ENCODE measurements around the gene CAMK2A.
A peak's percentile ranks its signal among the peaks of the same experiment; 100 is the strongest.
"Not testable (repeated sequence)": the region's sequence is repeated elsewhere in the genome, so short reads cannot be mapped to it uniquely, and the experiment has no call there.

CAMK2A gene

DNA sequence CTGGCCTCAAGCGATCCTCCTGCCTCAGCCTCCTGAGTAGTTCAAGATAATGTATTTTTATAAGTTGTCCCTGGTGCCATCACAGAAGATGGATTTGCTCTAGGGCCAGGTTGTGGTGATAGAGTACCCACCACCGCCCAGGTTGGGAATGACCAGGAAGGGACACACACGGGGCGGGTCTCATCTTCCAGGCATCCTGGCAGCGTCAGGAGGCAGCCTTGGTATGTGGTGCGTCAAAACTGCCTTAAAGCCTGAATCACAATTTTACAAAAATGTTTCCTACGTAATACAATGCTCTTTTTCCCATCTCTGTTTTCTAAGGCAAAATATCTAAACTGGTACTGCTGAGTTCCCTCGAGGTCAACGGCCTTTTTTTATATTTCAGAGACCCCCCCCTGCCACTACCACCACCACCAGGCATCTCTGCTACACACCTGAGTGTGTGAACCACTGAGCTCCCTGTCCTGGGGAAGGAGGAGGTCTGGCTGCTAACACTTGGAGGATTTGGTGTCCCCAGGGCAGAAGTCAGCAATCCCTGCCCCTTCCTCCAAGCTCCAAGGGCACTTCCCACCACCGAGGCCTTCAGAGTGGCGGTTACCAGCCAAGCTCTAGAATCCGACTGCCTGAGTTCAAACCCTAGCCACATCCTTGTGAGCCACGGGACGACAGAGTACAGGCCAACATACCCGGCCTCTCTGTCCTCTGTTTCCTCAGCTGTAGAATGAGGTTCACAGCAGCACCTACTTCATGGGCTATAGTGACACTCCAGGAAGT is 52.4 kb downstream of the CAMK2A start:
- no peak for FAIRE-seq
- DNase-seq (ENCODE audit: insufficient read length) = no peak
- TF ChIP-seq POLR2AphosphoS5 (IDR thresholded peaks at IDR 0.05; ENCODE audit: low read depth, low read length) (no peak), POLR2A (IDR thresholded peaks at IDR 0.05; ENCODE audit: low read depth, low read length) (no peak), TAF1 (IDR thresholded peaks at IDR 0.05; ENCODE audit: borderline replicate concordance, low read depth, low read length) (no peak)

DNA sequence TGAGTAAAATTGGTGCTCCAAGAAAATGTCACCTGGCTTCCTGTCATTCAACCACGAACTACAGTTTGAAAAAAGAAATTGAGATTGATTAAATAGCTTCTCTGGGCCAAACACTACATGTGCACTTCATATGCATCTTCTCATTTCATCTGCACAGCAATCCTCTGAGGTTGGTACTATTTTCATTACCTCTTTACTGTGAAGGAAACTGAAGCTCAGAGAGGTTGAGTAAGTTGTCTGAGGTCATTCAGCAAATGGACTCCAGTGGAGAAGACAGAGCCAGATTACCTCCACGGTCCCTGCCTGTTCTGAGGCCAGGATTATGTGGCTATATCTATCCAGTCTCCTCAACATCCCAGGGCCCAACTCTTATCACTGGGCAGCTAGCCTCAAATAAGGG is 53.3 kb downstream of the CAMK2A start:
- no peak for DNase-seq (ENCODE audit: insufficient read length)
- no peak for FAIRE-seq
- no peak for TF ChIP-seq POLR2AphosphoS5 (IDR thresholded peaks at IDR 0.05; ENCODE audit: low read depth, low read length)
- no peak for TF ChIP-seq TAF1 (IDR thresholded peaks at IDR 0.05; ENCODE audit: borderline replicate concordance, low read depth, low read length)
- TF ChIP-seq POLR2A (IDR thresholded peaks at IDR 0.05; ENCODE audit: low read depth, low read length) = no peak

DNA sequence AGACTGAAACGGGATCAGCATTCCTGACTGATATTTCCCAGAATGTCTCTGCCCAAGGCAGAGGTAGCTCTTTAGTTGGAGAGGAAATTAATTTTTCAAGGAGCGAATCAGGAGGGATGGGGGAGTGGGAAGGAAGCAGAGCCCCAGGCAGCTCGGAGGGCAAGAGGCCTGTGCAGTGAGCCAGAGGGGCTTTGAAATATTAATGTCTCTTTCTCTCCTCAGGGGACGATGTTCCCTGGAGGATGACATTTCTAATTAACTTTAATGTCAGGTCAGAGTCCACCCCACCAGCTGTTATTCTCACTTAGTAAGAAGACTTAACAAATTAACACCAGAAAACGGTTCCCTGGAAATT is 54.1 kb downstream of the CAMK2A start:
- TF ChIP-seq TAF1 (IDR thresholded peaks at IDR 0.05; ENCODE audit: borderline replicate concordance, low read depth, low read length) = no peak
- no peak for TF ChIP-seq POLR2AphosphoS5 (IDR thresholded peaks at IDR 0.05; ENCODE audit: low read depth, low read length)
- no peak for TF ChIP-seq POLR2A (IDR thresholded peaks at IDR 0.05; ENCODE audit: low read depth, low read length)
- DNase-seq (ENCODE audit: insufficient read length) (no peak), FAIRE-seq (no peak)

DNA sequence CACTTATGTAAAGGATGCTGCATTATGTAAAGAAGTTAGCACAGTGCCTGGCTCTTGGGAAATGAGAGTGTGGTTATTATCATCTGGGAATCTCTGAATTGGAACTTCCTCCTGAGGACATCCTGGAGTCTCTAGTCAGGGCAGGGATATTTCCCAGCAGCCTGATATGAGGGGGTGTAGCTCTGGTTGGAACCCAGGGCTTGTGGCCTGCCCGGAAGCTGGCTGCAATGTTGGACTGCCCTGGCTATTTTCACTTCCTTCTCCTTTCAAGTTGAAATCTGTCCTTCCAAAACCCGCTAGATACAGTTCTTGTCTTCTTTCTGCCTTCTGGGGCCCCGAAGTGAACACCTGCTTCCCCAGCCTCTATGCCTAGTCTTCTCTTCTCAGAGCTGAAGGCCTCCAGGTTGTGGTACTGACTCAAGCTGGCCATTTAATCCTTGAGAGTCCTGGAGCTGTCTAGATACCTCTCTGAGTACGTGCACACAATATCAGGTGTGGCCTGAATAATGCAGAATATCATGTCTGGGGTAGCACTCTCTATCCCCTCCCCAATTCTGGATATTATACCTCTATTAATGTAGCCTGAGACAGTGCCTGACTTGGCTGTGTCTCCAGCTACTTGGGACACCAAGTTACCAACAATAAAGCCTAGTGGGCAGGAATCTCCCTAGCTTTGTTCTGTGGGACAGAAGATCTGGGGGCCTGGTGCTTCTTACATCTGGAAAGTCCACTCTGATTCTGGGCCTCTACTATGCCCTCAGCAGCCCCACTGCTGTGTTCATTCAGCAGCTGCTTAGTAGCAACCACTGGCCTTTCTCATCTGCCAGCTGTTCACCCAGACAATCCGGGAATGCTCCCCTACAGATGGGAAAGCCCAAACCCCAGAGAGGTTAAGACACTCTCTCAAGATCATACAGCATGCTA is 54.7 kb downstream of the CAMK2A start:
- TF ChIP-seq POLR2AphosphoS5 (IDR thresholded peaks at IDR 0.05; ENCODE audit: low read depth, low read length) = no peak
- TF ChIP-seq POLR2A (IDR thresholded peaks at IDR 0.05; ENCODE audit: low read depth, low read length) = no peak
- TF ChIP-seq TAF1 (IDR thresholded peaks at IDR 0.05; ENCODE audit: borderline replicate concordance, low read depth, low read length) = no peak
- FAIRE-seq = peak; percentile 81
- no peak for DNase-seq (ENCODE audit: insufficient read length)

DNA sequence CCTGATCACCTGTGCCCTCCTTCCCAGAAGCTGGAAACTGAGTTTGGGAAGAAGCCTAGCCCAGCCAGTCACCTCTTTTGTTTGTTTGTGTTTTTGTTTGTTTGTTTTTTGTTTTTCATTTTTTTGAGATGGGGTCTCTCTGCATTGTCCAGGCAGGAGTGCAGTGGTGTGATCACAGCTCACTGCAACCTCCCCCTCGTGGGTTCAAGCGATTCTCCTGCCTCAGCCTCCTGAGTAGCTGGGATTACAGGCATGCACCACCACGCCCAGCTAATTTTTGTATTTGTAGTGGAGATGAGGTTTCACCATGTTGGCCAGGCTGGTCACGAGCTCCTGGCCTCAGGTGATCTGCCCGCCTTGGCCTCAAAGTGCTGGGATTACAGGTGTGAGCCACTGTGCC is 55.9 kb downstream of the CAMK2A start:
- not testable (repeated sequence) for DNase-seq (ENCODE audit: insufficient read length)
- FAIRE-seq = peak; percentile 36

DNA sequence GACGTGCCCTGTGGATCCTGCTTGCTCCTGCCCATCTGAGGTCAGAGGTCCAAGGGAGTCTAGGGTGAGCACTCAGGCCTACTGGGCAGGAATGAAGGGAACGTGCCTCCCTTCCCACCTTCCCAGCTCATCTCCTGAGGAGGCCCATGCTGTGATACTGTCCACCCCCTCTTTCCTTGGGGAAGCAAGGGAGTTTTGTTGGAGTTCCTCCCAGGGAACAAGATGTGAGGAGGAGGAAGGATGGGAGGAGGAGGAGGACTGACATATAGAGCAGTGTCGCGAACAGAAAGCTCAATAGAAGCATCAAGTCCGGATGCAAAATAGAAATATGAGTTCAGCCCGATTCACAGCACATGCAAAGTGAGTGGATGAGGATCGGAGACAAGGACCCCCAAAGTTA is 58.7 kb downstream of the CAMK2A start:
- DNase-seq (ENCODE audit: insufficient read length) (no peak), FAIRE-seq (no peak)
- TF ChIP-seq TAF1 (IDR thresholded peaks at IDR 0.05; ENCODE audit: borderline replicate concordance, low read depth, low read length) = no peak
- no peak for TF ChIP-seq POLR2A (IDR thresholded peaks at IDR 0.05; ENCODE audit: low read depth, low read length)
- TF ChIP-seq POLR2AphosphoS5 (IDR thresholded peaks at IDR 0.05; ENCODE audit: low read depth, low read length) = no peak

DNA sequence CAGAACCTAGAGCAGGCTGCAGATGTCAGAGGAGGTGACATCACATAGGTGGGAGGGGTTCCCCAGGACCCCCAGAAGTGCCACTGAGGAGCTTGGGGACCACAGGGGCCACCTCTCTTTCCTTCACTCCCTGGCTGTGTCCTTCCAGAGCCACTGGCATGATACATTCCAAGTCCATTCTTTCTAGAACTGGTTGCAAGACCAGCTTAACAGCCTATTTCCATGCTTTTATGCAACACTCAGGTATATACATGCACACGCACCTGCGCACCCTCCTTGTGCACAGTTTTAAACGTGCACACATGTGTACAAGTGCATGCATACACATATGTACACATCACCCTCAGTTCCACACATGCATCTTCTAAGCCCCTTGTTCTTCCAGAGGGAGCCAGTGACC is 60.0 kb downstream of the CAMK2A start:
- FAIRE-seq (no peak), DNase-seq (ENCODE audit: insufficient read length) (no peak)
- TF ChIP-seq POLR2A (IDR thresholded peaks at IDR 0.05; ENCODE audit: low read depth, low read length) (no peak), POLR2AphosphoS5 (IDR thresholded peaks at IDR 0.05; ENCODE audit: low read depth, low read length) (no peak), TAF1 (IDR thresholded peaks at IDR 0.05; ENCODE audit: borderline replicate concordance, low read depth, low read length) (no peak)

DNA sequence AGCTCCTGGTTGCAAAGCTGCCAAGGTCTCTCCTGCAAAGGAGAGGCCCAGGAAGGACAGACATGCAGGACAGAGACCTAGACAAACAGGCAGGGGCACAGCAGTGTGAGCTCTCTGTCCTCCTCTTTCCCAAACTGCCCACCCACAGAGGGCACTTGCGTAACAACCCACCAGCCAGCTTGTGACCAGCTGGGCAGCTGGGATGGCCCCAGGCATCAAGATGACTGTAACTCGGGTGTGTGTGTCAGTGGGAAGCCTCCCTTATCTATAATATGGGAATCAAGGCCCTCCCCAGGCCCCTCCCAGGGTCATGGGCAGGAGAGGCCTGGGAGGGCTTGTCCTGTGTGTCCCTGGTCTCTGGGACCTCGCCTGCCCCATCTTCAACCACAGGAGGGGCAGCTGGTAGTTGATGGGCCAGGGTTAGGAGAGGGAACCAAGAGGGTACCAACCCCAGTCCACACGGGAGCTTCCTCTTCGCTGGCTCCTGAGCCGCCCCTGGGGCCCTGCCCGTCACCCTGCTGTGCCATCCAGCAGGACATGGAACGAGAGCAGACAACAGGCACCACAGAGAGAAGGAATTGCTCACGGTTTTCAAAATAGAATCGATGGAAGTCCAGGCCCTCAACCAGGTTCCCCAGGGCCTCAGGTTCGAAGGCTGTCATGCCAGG is 61.8 kb downstream of the CAMK2A start:
- no peak for DNase-seq (ENCODE audit: insufficient read length)
- FAIRE-seq = no peak
- TF ChIP-seq TAF1 (IDR thresholded peaks at IDR 0.05; ENCODE audit: borderline replicate concordance, low read depth, low read length) (no peak), POLR2A (IDR thresholded peaks at IDR 0.05; ENCODE audit: low read depth, low read length) (no peak), POLR2AphosphoS5 (IDR thresholded peaks at IDR 0.05; ENCODE audit: low read depth, low read length) (no peak)

DNA sequence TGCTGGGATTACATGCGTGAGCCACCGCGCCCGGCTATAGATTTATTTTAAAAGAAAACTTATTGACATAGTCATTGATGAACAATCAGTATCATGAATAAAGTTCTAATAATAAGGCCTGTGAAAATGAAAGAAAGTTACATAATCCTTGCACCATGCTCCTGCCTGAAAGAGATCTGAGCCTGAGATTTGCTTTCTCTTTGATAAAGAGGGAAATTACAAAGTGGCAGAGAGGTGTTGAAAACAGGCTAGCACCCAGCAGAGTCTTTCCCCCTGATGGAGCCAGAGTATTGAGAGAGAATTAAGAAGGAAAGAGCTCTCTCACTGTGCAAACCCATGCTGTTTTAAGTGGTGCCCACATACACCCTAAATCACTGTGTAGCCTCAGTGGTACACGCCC is 62.5 kb downstream of the CAMK2A start:
- TF ChIP-seq TAF1 (IDR thresholded peaks at IDR 0.05; ENCODE audit: borderline replicate concordance, low read depth, low read length) (no peak), POLR2A (IDR thresholded peaks at IDR 0.05; ENCODE audit: low read depth, low read length) (no peak), POLR2AphosphoS5 (IDR thresholded peaks at IDR 0.05; ENCODE audit: low read depth, low read length) (no peak)
- FAIRE-seq = no peak
- no peak for DNase-seq (ENCODE audit: insufficient read length)

DNA sequence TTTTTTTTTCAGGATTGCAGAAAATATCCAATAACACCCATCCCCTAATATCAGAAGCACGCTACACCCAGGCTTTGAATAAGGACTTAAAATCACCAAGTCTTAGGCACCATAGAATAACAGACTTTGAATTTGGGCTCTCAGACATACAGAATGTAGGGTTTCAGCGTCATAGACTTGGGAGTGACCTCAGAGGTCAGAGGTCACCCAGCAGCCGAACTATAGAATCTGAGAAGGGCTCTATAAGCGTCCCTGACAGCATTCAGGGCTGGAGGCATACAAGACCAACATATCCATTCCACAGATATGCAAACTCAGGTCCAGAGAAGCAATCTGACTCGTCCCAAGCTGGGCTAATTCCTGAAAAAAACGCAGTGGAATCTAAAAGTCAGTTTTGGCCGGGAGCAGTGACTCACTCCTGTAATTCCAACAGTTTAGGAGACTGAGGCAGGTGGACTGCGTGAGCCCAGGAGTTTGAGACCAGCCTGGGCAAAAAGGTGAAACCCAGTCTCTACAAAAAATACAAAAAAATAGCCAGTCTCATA is 65.0 kb downstream of the CAMK2A start:
- DNase-seq (ENCODE audit: insufficient read length) (no peak), FAIRE-seq (no peak)
- TF ChIP-seq POLR2AphosphoS5 (IDR thresholded peaks at IDR 0.05; ENCODE audit: low read depth, low read length) = no peak
- TF ChIP-seq TAF1 (IDR thresholded peaks at IDR 0.05; ENCODE audit: borderline replicate concordance, low read depth, low read length) = no peak
- no peak for TF ChIP-seq POLR2A (IDR thresholded peaks at IDR 0.05; ENCODE audit: low read depth, low read length)

DNA sequence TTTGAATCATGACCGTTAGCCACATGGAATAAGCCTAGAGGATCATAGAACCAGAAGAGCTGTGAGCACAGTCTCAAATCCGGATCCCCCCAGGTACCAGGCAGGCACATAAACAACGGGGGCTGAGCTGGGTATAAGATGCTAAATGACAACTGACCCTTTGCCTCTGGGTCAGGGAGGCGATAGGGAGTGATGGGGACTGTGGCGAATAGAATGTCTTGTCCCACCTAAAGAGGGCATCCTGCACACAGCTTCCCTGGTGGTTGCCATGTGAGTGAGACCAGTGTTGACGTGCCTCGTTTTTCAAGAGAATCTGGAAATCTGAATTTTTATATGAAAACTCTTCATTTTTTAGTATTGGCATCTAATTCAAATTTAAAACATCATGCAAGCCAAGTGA is 66.1 kb downstream of the CAMK2A start:
- FAIRE-seq (no peak), DNase-seq (ENCODE audit: insufficient read length) (no peak)
- TF ChIP-seq POLR2AphosphoS5 (IDR thresholded peaks at IDR 0.05; ENCODE audit: low read depth, low read length) = no peak
- TF ChIP-seq TAF1 (IDR thresholded peaks at IDR 0.05; ENCODE audit: borderline replicate concordance, low read depth, low read length) = no peak
- no peak for TF ChIP-seq POLR2A (IDR thresholded peaks at IDR 0.05; ENCODE audit: low read depth, low read length)

Measured in GM12892 (cell line).